Stimulated activated naive CD8-positive, alpha-beta T cell treated with anti-CD3 and anti-CD28 coated beads, Interleukin-15, amount 100 ng/mL, for 72 hours (primary cell): Measurements from ENCODE around the gene SMCP.

Experiments
- ATAC-seq: fragments of 150-1000 bp; cut with Tn5 transposase; 2 replicates; pipeline ENCODE4 v1.10.0; 2021; ENCODE audit warnings: mild to moderate bottlenecking, moderate library complexity
- DNase-seq, 2 donors: peaks; one replicate each; pipeline ENCODE4 v3.0.0; 2021 to 2022
- H3K27ac Mint-ChIP-seq, 2 donors: one replicate each; pipeline ENCODE4 v1.8.0; 2022; ENCODE audit warnings: mild to moderate bottlenecking in 2 of 2, mixed read lengths in 2 of 2, moderate library complexity in 2 of 2
- H3K27me3 Mint-ChIP-seq: one replicate; pipeline ENCODE4 v1.8.0; 2022; ENCODE audit warnings: mixed read lengths
- H3K4me1 Mint-ChIP-seq: one replicate; pipeline ENCODE4 v1.8.0; 2022; ENCODE audit warnings: mild to moderate bottlenecking, mixed read lengths
- H3K4me3 Mint-ChIP-seq, 2 donors: one replicate each; pipeline ENCODE4 v1.8.0; 2022; ENCODE audit warnings: mild to moderate bottlenecking in 2 of 2, mixed read lengths in 2 of 2, moderate library complexity in 1 of 2
- H3K9me3 Mint-ChIP-seq, 2 donors: one replicate each; pipeline ENCODE4 v1.8.0; 2022; ENCODE audit warnings: mixed read lengths in 2 of 2

SMCP gene

GRCh38 chr1:152909206-152909605 is 31.1 kb downstream of the SMCP start:
- Mint-ChIP-seq H3K9me3 (peaks cover 4 to 15% of the 10 kb centered on the region in 2 donors), H3K4me3 (no peak overlapping the region), H3K4me1 (peaks cover 8% of the 10 kb centered on the region), H3K27ac (no peak overlapping the region), H3K27me3 (peaks cover 84% of the 10 kb centered on the region)
- DNase-seq (no peak), ATAC-seq (no peak)

- no peak overlapping the region for H3K27ac Mint-ChIP-seq
- no peak overlapping the region for H3K4me3 Mint-ChIP-seq
- DNase-seq (no peak), ATAC-seq (no peak)
- H3K27me3 Mint-ChIP-seq: peaks cover 75% of the 10 kb centered on the region
- peaks cover 4 to 15% of the 10 kb centered on the region in 2 donors for H3K9me3 Mint-ChIP-seq
- H3K4me1 Mint-ChIP-seq: peaks cover 8% of the 10 kb centered on the region
Measured at GRCh38 chr1:152912471-152912870, 34.3 kb downstream of the SMCP start.

GRCh38 chr1:152912900-152913299 is 34.8 kb downstream of the SMCP start:
- Mint-ChIP-seq H3K9me3 (peaks cover 4 to 15% of the 10 kb centered on the region in 2 donors), H3K4me1 (peaks cover 5% of the 10 kb centered on the region), H3K4me3 (no peak overlapping the region), H3K27me3 (peaks cover 72% of the 10 kb centered on the region), H3K27ac (no peak overlapping the region)
- ATAC-seq (no peak), DNase-seq (no peak)

GRCh38 chr1:152917794-152918193 is 39.7 kb downstream of the SMCP start:
- H3K27me3 Mint-ChIP-seq: peaks cover 52% of the 10 kb centered on the region

GRCh38 chr1:152919071-152919470 is 40.9 kb downstream of the SMCP start:
- no peak for DNase-seq
- Mint-ChIP-seq H3K27ac (no peak overlapping the region), H3K9me3 (no peaks in the 10 kb centered on the region), H3K27me3 (peaks cover 47% of the 10 kb centered on the region), H3K4me3 (no peak overlapping the region), H3K4me1 (no peaks in the 10 kb centered on the region)
- no peak for ATAC-seq

More at GRCh38 chr1:152917794-152918193, 39.7 kb downstream of the SMCP start:
- H3K9me3 Mint-ChIP-seq: no peaks in the 10 kb centered on the region
- DNase-seq: no peak
- no peak overlapping the region for H3K4me3 Mint-ChIP-seq
- ATAC-seq: no peak
- H3K4me1 Mint-ChIP-seq: no peaks in the 10 kb centered on the region
- no peak overlapping the region for H3K27ac Mint-ChIP-seq

- no peaks in the 10 kb centered on the region for H3K4me1 Mint-ChIP-seq
- no peak overlapping the region for H3K4me3 Mint-ChIP-seq
- no peak for ATAC-seq
Measured at GRCh38 chr1:152924191-152924590, 46.1 kb downstream of the SMCP start.

GRCh38 chr1:152926091-152926490 is 48.0 kb downstream of the SMCP start:
- H3K4me1 Mint-ChIP-seq: no peaks in the 10 kb centered on the region
- no peak overlapping the region for H3K27ac Mint-ChIP-seq
- no peak for ATAC-seq
- H3K9me3 Mint-ChIP-seq: no peaks in the 10 kb centered on the region
- peaks cover 27% of the 10 kb centered on the region for H3K27me3 Mint-ChIP-seq
- no peak overlapping the region for H3K4me3 Mint-ChIP-seq
- DNase-seq: no peak

More at GRCh38 chr1:152924191-152924590, 46.1 kb downstream of the SMCP start:
- peaks cover 29% of the 10 kb centered on the region for H3K27me3 Mint-ChIP-seq
- no peak overlapping the region for H3K27ac Mint-ChIP-seq
- no peak for DNase-seq
- no peaks in the 10 kb centered on the region for H3K9me3 Mint-ChIP-seq

GRCh38 chr1:152928671-152929070 is 50.5 kb downstream of the SMCP start:
- Mint-ChIP-seq H3K27me3 (peaks cover 23% of the 10 kb centered on the region), H3K4me3 (no peak overlapping the region)

GRCh38 chr1:152932170-152932811 is 54.2 kb downstream of the SMCP start:
- ATAC-seq: no peak
- H3K9me3 Mint-ChIP-seq: no peaks in the 10 kb centered on the region
- H3K4me1 Mint-ChIP-seq: no peaks in the 10 kb centered on the region
- no peak overlapping the region for H3K4me3 Mint-ChIP-seq
- no peak overlapping the region for H3K27ac Mint-ChIP-seq
- no peak for DNase-seq
- H3K27me3 Mint-ChIP-seq: peaks cover 13% of the 10 kb centered on the region

More at GRCh38 chr1:152928671-152929070, 50.5 kb downstream of the SMCP start:
- Mint-ChIP-seq H3K9me3 (no peaks in the 10 kb centered on the region), H3K27ac (no peak overlapping the region), H3K4me1 (no peaks in the 10 kb centered on the region)
- ATAC-seq (no peak), DNase-seq (no peak)

- DNase-seq (no peak), ATAC-seq (no peak)
- Mint-ChIP-seq H3K27me3 (peaks cover 13% of the 10 kb centered on the region), H3K27ac (no peak overlapping the region), H3K4me3 (no peak overlapping the region), H3K9me3 (no peaks in the 10 kb centered on the region), H3K4me1 (no peaks in the 10 kb centered on the region)
Measured at GRCh38 chr1:152933196-152933595, 55.1 kb downstream of the SMCP start.
